ENCODE measurements around the gene APP.

The APP gene

DNA sequence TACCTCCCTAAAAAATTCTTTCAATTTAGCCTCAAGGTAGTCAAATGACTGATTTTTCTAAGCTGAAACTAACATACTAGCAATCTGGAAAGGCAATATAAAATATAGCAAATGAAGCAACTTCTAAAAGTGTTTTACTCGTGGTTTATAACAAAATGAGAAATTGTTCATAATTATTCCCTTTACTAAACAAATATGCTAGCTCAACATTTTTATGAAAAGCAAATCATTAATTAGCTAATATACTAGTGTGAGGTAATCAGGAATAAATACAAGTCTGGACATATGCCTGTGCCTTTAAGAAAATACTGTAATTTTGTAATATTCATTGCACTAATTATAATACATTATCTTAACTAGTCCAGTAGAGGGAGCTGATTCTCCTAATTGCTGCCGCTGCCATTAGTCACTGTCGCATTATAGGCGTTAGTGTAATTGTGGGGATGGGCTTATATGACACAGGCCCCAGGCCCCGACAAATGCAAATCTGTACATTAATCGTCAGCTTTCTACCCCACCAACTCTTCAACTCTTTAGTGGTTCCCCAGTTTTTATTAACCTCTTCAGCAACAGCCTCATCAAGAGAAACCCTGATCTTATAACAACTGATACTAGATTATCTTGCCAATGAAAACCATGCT, 274.9 kb downstream of the APP start:
- in situ Hi-C loops (cut with MboI; ENCODE audit: low pct_unique_long_range_greater_than_20kb, low sequenced_read_pairs, unreplicated experiment) = loop anchor here (25.0 kb wide), 2 partner anchors 267 to 817 kb away; partner anchors contain the start of gene APP
- no peak for DNase-seq (ENCODE audit: low spot score)
- TF ChIP-seq, protein P1, sequence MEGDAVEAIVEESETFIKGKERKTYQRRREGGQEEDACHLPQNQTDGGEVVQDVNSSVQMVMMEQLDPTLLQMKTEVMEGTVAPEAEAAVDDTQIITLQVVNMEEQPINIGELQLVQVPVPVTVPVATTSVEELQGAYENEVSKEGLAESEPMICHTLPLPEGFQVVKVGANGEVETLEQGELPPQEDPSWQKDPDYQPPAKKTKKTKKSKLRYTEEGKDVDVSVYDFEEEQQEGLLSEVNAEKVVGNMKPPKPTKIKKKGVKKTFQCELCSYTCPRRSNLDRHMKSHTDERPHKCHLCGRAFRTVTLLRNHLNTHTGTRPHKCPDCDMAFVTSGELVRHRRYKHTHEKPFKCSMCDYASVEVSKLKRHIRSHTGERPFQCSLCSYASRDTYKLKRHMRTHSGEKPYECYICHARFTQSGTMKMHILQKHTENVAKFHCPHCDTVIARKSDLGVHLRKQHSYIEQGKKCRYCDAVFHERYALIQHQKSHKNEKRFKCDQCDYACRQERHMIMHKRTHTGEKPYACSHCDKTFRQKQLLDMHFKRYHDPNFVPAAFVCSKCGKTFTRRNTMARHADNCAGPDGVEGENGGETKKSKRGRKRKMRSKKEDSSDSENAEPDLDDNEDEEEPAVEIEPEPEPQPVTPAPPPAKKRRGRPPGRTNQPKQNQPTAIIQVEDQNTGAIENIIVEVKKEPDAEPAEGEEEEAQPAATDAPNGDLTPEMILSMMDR (IDR thresholded peaks at IDR 0.05; ENCODE audit: extremely low read depth, insufficient read depth, missing control alignments) = peak; percentile 41

DNA sequence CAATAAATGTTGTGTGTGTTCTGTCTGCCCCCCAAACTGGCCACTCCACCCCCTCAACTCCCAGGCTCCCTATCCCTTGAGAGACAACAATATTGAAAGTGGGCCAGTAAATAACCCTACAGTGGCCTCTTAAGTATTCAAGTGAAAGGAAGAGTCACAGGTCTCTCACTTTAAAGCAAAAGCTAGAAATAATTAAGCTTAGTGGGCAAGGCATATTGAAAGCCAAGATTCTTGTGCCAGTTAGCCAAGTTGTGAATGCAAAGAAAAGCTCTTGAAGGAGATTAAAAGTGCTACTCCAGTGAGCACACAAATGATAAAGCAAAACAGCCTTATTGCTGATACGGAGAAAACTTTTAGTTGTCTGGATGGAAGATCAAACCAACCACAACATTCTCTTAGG, 277.4 kb downstream of the APP start:
- in situ Hi-C loops (cut with MboI; ENCODE audit: low pct_unique_long_range_greater_than_20kb, low sequenced_read_pairs, unreplicated experiment) = loop anchor here (25.0 kb wide), 2 partner anchors 269 to 819 kb away; partner anchors contain the start of gene APP

DNA sequence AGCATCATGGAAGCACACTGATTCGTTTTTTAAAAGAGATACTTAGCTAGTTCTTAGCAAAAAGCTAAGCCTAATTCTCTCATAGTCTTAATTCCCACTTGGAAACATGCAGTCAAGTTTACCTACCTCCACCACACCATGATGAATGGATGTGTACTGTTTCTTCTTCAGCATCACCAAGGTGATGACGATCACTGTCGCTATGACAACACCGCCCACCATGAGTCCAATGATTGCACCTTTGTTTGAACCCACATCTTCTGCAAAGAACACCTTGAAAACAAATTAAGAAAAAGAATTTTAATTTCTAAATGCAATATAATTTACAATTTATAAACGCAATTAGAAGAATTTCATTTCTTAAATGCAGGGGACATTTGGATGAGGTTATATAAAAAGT, 279.0 kb downstream of the APP start:
- in situ Hi-C loops (cut with MboI; ENCODE audit: low pct_unique_long_range_greater_than_20kb, low sequenced_read_pairs, unreplicated experiment) = loop anchor here (25.0 kb wide), 2 partner anchors 271 to 821 kb away; partner anchors contain the start of gene APP
- DNase-seq (ENCODE audit: low spot score) = no peak
- TF ChIP-seq, protein P1 (IDR thresholded peaks at IDR 0.05; ENCODE audit: extremely low read depth, insufficient read depth, missing control alignments) = no peak

More for the DNA sequence above, 277.4 kb downstream of the APP start:
- TF ChIP-seq, protein P1 (IDR thresholded peaks at IDR 0.05; ENCODE audit: extremely low read depth, insufficient read depth, missing control alignments) = no peak
- DNase-seq (ENCODE audit: low spot score) = no peak

DNA sequence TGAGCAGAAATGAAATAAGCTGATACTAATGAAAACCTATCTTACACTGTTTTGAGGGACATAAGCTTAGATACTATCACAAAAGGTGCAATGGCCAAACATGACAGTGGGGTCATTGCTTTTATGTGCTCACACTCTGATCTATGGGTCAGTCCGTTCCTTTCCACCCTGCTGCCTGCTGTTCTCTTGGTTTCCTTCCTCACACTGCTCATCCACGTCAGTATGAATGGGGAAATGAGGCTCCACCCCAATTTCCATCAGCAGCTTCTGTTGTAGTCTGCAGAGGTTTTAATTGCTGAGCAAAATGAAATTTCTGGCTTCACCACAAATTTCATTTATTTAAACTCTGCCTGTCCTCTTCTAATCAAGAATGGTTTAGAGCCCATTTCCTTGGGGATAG, 280.6 kb downstream of the APP start:
- in situ Hi-C loops (cut with MboI; ENCODE audit: low pct_unique_long_range_greater_than_20kb, low sequenced_read_pairs, unreplicated experiment) = loop anchor here (25.0 kb wide), 2 partner anchors 272 to 822 kb away; partner anchors contain the start of gene APP
- TF ChIP-seq, protein P1 (IDR thresholded peaks at IDR 0.05; ENCODE audit: extremely low read depth, insufficient read depth, missing control alignments) = no peak
- no peak for DNase-seq (ENCODE audit: low spot score)

DNA sequence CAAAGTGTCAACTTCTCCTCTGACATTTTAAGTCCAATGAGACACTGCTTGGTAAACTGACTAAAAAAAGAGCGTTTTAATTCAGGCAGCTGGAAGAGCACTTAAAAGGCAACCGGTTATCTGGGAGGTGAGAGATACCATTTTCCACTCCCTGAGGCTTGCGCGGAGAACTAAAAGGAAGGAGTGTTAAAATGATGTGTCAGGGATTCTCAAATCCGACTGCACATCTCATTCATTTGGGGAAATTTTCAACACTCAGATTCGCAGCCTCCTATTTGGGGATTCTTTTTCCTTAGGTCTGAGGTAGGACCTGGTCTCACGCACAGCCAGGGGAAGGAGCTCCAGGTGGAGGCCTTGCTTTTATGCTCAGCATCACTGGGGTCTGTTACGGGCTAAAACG, 281.9 kb downstream of the APP start:
- TF ChIP-seq, protein P1 (IDR thresholded peaks at IDR 0.05; ENCODE audit: extremely low read depth, insufficient read depth, missing control alignments) = no peak
- in situ Hi-C loops (cut with MboI; ENCODE audit: low pct_unique_long_range_greater_than_20kb, low sequenced_read_pairs, unreplicated experiment) = loop anchor here (25.0 kb wide), 2 partner anchors 274 to 824 kb away; partner anchors contain the start of gene APP
- no peak for DNase-seq (ENCODE audit: low spot score)

DNA sequence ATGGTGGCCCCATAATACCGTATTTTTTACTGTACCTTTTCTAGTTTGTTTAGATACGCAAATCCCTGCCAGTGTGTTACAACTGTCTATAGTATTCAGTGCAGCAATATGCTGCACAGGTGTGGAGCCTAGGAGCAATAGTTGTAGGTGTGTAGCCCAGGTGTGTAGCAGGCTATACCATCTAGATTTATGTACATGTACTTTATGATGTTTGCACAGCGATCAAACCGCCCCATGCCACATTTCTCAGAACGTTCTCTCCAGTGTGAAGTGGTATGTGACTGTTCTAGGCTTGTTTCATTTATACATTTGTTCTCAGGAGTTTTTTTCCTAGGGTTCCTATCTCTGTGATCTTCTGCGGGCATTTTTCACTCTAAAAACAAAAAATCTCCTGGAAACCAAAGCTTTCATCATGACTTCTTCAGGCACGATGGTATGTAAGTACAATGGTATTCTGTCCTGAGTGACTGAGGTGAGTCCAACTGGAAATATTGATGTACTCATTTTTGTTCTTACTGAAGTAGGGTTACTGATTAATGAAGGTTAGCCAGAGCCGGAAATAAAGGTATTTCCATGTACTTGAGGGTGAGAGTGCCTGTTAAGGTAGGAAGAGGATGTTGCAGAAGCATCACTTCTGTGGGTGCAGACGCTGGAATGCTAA, 282.8 kb downstream of the APP start:
- in situ Hi-C loops (cut with MboI; ENCODE audit: low pct_unique_long_range_greater_than_20kb, low sequenced_read_pairs, unreplicated experiment) = loop anchor here (25.0 kb wide), 2 partner anchors 275 to 825 kb away; partner anchors contain the start of gene APP
- no peak for DNase-seq (ENCODE audit: low spot score)
- TF ChIP-seq, protein P1 (IDR thresholded peaks at IDR 0.05; ENCODE audit: extremely low read depth, insufficient read depth, missing control alignments) = no peak

All from GM13977 (cell line).